HG03039 (cell line): ENCODE data around the gene GHDC.
"Not testable (repeated sequence)": the region's sequence is repeated elsewhere in the genome, so short reads cannot be mapped to it uniquely, and the experiment has no call there.

Experiments used
- ATAC-seq: cut with Tn5 transposase; IDR thresholded peaks from one replicate; pipeline ENCODE4 v1.9.1; 2021; ENCODE audit warnings: mild to moderate bottlenecking, moderate library complexity; ENCODE audit not compliant: unreplicated experiment

GHDC gene

DNA sequence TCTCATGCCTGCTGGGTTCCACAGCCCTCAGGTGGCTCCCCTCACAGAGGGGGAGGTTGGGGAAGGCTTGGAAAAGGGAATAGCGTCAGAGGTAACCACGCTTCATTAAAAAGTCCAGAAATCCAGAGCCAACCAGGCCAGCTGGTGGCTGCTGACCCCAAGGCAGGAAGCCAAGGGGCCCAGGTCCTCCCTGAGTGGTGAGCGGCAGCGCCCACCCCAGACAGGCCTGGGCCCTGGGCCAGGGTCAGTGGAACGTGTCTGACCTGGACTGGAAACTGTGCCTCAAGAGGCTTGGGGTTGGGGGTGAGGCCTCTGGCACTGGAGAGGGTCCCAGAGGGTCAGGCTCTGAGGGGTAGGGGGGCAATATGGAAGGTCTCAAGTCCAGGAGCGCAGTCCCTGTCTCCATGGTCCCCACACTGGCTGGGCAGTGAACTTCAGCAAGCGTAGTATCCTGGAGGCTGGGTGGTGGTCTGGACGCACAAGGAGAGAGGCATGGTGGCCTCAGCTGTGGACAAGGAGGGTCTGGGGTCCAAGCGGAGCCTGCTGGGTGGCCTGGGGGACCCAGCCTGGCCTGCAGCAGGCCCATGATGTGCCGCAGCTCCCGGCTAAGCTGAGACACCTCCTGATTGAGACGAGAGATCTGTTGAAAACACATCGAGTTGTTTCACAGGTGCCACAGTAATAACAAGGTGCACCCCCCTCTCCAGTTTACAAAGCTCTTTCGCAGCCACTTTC lies 34.3 kb downstream of the GHDC start:
- ATAC-seq: no peak

DNA sequence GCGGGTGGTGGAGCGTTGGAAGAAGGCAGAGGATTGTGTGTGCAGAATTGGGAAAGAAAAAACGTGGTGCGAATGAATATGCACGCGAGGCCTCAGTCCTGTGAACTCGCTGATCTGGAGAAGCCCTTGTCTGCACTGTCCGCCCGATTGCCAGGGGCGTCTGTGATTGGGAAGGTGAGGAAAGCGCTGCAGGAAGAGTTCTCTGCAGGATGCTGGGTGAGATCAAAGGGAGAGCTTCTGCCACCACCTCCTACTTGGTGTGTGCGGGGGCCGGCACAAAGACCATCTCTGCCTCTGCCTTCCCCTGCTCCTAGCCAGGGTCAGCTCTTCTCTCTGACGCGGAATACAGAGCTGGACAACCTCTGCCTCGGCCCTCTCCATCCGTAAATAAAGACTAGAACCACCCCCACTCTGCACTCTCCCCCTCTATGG lies 38.7 kb downstream of the GHDC start:
- ATAC-seq: no peak

DNA sequence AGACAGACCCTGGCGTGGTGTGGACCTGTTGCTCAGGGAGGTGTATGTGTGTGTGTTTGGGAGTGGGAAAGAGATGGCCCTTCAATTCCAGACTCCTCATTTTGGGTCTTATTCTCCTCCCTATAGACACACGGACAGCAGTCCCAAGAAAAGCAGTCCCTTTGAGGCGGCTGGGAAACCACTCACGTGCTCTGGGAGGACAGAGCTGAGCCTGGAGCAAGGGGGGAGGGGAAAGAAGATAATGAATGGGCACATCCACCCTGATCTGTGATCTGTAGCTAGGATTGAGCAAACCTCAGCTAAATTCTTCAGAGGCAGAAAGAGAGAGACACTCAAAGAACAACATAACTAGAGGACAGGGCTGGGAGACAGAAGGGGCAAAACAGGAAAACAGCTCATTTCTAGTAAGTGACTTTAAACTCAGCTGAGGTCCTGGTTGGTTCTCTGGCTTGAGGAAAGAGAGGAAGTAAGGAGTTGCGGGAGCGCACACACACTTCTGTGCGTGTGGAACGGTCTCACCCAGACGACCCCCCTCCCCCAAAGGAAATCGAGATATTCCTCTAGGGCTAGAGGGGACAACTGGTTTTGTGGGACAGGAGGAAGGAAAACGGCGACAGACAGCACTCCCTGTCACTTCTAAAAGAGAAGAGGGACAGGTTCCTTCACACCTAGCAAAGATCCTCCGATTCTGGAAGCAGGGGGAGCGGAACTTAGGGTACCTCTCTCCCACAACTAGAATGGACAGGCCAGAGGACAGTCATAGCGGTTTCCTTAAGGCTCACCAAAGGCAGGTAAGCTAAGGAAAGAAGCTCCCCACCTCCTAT lies 40.2 kb downstream of the GHDC start:
- no peak for ATAC-seq

DNA sequence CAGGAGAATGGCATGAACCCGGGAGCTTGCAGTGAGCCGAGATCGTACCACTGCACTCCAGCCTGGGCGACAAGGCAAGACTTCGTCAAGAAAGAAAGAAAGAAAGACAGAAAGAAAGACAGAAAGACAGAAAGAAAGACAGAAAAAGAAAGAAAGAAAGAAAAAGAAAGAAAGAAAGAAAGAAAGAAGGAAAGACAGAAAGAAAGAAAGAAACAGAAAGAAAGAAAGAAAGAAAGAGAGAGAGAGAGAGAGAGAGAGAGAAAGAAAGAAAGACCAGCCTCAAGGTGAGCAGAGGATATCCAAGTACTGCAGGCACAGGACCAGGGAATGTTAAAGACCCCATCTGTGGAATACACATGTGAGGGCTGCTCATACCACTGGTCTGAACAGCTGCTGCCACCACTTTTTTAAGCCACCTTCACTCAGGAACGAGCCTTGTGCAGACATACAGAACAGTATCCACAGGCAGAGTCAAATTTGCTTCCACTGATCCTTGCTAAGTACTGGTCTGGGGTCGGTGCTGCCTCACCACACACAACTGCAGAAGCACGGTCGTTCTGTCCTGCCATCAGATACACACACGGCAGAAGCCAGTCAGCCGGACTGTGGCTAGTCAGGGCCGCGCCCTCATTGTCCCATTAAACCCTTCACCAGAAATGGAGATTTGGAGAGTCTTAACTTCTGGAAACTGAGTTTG lies 47.2 kb downstream of the GHDC start:
- no peak for ATAC-seq

DNA sequence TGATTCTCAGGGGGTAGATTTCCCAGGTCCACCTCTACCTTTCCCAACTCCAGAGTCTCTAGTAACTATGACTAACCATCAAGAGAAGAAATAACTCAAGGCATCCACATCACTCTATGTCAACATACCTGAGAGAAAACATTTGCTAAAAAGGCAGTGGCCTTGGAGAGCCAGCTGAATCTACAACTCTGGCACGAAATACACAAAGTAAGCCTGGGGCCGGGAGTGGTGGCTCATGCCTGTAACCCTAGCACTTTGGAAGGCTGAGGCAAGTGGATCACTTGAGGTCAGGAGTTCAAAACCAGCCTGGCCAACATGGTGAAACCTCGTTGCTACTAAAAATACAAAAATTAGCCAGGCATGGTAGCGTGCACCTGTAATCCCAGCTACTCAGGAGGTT lies 51.2 kb downstream of the GHDC start:
- ATAC-seq: not testable (repeated sequence)

DNA sequence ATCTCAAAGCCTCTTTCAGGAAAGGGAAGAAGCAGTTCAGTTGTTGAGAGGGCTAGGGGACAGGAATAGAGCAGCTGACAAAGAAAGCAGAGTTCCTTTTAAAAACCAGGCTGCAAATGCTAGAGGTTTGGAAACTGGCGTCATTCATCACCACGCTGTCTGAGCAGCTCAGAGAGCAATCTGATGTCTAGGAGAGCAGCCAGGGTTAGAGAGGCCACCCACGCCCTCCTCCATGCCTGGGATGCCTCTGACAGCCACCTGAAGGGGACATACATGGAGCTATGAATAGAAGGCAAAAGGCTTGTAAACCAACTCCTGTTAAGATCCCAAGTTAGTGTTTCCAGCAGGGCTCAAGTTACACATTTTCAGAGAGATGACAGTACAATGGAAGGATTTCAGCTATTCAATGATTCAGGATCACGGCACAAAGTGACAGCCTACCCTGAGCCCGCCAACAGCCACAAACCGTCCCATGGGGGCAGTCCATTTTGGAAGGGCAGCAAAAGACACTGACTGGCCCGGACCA lies 51.9 kb downstream of the GHDC start:
- ATAC-seq: no peak

DNA sequence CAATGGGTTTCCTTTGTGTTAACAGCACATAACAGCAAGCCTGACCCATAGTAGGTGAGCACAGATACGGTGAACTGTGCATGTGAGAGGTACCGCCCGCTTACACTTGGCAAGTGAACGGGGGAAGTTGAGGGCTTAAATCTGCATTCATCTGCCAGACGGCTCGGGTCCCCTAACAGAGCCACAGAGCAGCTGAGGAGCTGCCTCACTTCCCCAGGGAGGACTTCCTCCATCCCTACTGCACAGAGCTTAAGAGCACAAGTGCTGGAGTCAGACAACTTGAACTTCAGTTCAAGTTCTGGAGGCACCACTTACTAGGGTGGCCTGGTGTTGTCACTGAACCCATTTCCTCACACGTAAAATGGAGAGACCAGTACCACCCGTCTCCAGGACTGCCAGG lies 52.9 kb downstream of the GHDC start:
- ATAC-seq: no peak

DNA sequence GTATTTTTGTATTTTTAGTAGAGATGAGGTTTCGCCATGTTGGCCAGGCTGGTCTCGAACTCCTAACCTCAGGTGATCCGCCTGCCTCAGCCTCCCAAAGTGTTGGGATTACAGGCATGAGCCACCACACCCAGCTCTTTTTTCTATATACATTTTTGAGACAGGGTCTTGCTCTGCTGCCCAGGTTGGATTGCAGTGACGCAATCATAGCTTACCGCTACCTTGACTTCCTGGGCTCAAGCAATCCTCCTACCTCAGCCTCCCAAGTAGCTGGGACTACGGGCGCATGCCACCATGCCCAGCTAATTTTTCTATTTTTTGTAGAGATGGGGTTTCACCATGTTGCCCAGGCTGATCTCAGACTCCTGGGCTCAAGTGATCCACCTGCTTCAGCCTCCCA lies 53.6 kb downstream of the GHDC start:
- ATAC-seq: not testable (repeated sequence)
